Activated CD4-positive, alpha-beta T cell treated with anti-CD3 and anti-CD28 coated beads for 24 hours (primary cell): ENCODE data around the gene EFCC1.

Source experiments
- DNase-seq, 2 donors: peaks; one replicate each; pipeline ENCODE4 v3.0.0-alpha.2; 2020; ENCODE audit warnings: low read depth in 2 of 2

EFCC1 gene

GRCh38 chr3:129001101-129001805 lies at the start of gene EFCC1:
TSS of gene EFCC1 (plus strand) at chr3:129001304. CDS start at chr3:129001629, 325 bp downstream.
- DNase-seq = no peak

- DNase-seq = no peak
Measured at GRCh38 chr3:128956440-128956839, 44.7 kb upstream of the EFCC1 start.

- DNase-seq = no peak
Measured at GRCh38 chr3:128965280-128965679, 35.8 kb upstream of the EFCC1 start.

- no peak for DNase-seq
Measured at GRCh38 chr3:128965818-128966217, 35.3 kb upstream of the EFCC1 start.

- no peak for DNase-seq
Measured at GRCh38 chr3:128967748-128968355, 33.3 kb upstream of the EFCC1 start.

- DNase-seq = peak; percentile 33 to 56
Measured at GRCh38 chr3:128969993-128970739, 30.9 kb upstream of the EFCC1 start.

- no peak for DNase-seq
Measured at GRCh38 chr3:128970740-128971047, 30.4 kb upstream of the EFCC1 start.

- DNase-seq = no peak
Measured at GRCh38 chr3:128971421-128972100, 29.5 kb upstream of the EFCC1 start.

GRCh38 chr3:128973988-128974564 lies 27.0 kb upstream of the EFCC1 start:
- no peak for DNase-seq

- no peak for DNase-seq
Measured at GRCh38 chr3:128975276-128975675, 25.8 kb upstream of the EFCC1 start.

GRCh38 chr3:128983293-128984069 lies 17.6 kb upstream of the EFCC1 start:
- no peak for DNase-seq

GRCh38 chr3:128984596-128984995 lies 16.5 kb upstream of the EFCC1 start:
- no peak for DNase-seq

- DNase-seq = no peak
Measured at GRCh38 chr3:128987302-128988100, 13.6 kb upstream of the EFCC1 start.

- no peak for DNase-seq
Measured at GRCh38 chr3:128988286-128988685, 12.8 kb upstream of the EFCC1 start.

- no peak for DNase-seq
Measured at GRCh38 chr3:128991355-128991895, 9.7 kb upstream of the EFCC1 start.

- DNase-seq = no peak
Measured at GRCh38 chr3:128992926-128993460, 8.1 kb upstream of the EFCC1 start.

- DNase-seq = peak; percentile 80 to 85
Measured at GRCh38 chr3:128993461-128994172, 7.5 kb upstream of the EFCC1 start, which contains the start of gene CFAP92. TSS of gene CFAP92 (minus strand) at chr3:128994076. CDS start at chr3:128993304, 772 bp downstream.

GRCh38 chr3:128994173-128994512 lies 7.0 kb upstream of the EFCC1 start:
- DNase-seq = no peak
